ENCODE results near the gene PLK5.

Gene PLK5

GRCh38 chr19:1577090-1577928 is 53.4 kb downstream of the PLK5 start:
- no peak for DNase-seq (ENCODE audit: low spot score)

- DNase-seq (ENCODE audit: low spot score): no peak
Observed at GRCh38 chr19:1577929-1578618, 54.2 kb downstream of the PLK5 start.

GRCh38 chr19:1579222-1579621 is 55.3 kb downstream of the PLK5 start:
- DNase-seq (ENCODE audit: low spot score): no peak

- DNase-seq (ENCODE audit: low spot score): no peak
Observed at GRCh38 chr19:1580382-1580781, 56.5 kb downstream of the PLK5 start.

GRCh38 chr19:1580957-1581356 is 57.1 kb downstream of the PLK5 start:
- no peak for DNase-seq (ENCODE audit: low spot score)

- DNase-seq (ENCODE audit: low spot score): no peak
Observed at GRCh38 chr19:1582201-1582600, 58.3 kb downstream of the PLK5 start.

GRCh38 chr19:1584500-1585242 is 60.8 kb downstream of the PLK5 start:
- DNase-seq (ENCODE audit: low spot score): no peak

GRCh38 chr19:1585243-1585580 is 61.3 kb downstream of the PLK5 start:
- no peak for DNase-seq (ENCODE audit: low spot score)
